Upper lobe of right lung (tissue), 1 donor: ENCODE results near the gene FAM32A. TPM values are rescaled to one million over a fixed set of nuclear protein-coding genes. Genes with fewer than 3 reads are reported as not detected.
A peak's percentile ranks its signal among the peaks of the same experiment; 100 is the strongest.

Experiments
- ATAC-seq: fragments of 200-7000 bp; cut with Tn5 transposase; one replicate; pipeline ENCODE4 v1.9.1; 2020; ENCODE audit warnings: mild to moderate bottlenecking, moderate library complexity
- DNase-seq: peaks from one replicate; pipeline ENCODE4 v3.0.0-alpha.2; 2020
- H3K27ac ChIP-seq: fragments of 200-600 bp; one replicate; pipeline ENCODE4 v1.8.0; 2022
- H3K27me3 ChIP-seq: fragments of 200-600 bp; one replicate; pipeline ENCODE4 v1.8.0; 2022; ENCODE audit warnings: mild to moderate bottlenecking
- H3K36me3 ChIP-seq: fragments of 200-600 bp; one replicate; pipeline ENCODE4 v1.8.0; 2022
- H3K4me1 ChIP-seq: fragments of 200-600 bp; one replicate; pipeline ENCODE4 v1.8.0; 2022
- H3K4me3 ChIP-seq: fragments of 200-600 bp; one replicate; pipeline ENCODE4 v1.8.0; 2022; ENCODE audit warnings: mild to moderate bottlenecking
- H3K9me3 ChIP-seq: fragments of 200-600 bp; one replicate; pipeline ENCODE4 v1.8.0; 2022
- CTCF ChIP-seq: fragments of 200-600 bp; IDR thresholded peaks from one replicate; pipeline ENCODE4 v1.8.0; 2022; ENCODE audit warnings: antibody characterized with exemption
- intact Hi-C: fragments of 100-400 bp; cut with DNase I; formaldehyde crosslinking; loops from one replicate; pipeline ENCODE4 v1.11.0; 2022
- total RNA-seq: library from RNA; stranded (reverse); fragmentation: NEBNext Ultra II Directional; extraction: Animal tissue kit (Norgen Biotek cat#: 25700); gene quantifications from one replicate; pipeline ENCODE4 v1.2.1, GENCODE V29; 2021
- donor health status: DM: no; HTN: yes; CAD: no; lungs with severe emphysema.

The FAM32A gene
- total RNA-seq, 1 donor from 2014 or later = 56.4 TPM

- DNase-seq (peak; percentile 72), ATAC-seq (peak; percentile 13)
- H3K27me3 ChIP-seq = no peaks in the 10 kb centered on the region
- H3K4me1 ChIP-seq = peaks cover 23% of the 10 kb centered on the region
- intact Hi-C loops = no loop called here
- no peak for TF ChIP-seq CTCF
- no peaks in the 10 kb centered on the region for H3K9me3 ChIP-seq
- peaks cover 15% of the 10 kb centered on the region for H3K36me3 ChIP-seq
- H3K27ac ChIP-seq = peak overlapping the region; percentile 55
- no peak overlapping the region for H3K4me3 ChIP-seq
Measured at GRCh38 chr19:16199275-16199932, 14.2 kb downstream of the FAM32A start.

- Histone ChIP-seq H3K27me3 (no peaks in the 10 kb centered on the region), H3K36me3 (peaks cover 22% of the 10 kb centered on the region), H3K27ac (peak overlapping the region; percentile 55)
Measured at GRCh38 chr19:16200038-16201010, 15.1 kb downstream of the FAM32A start.

GRCh38 chr19:16201011-16201391 is 15.8 kb downstream of the FAM32A start:
- DNase-seq (no peak), ATAC-seq (no peak)
- intact Hi-C loops = no loop called here
- Histone ChIP-seq H3K4me3 (no peak overlapping the region), H3K36me3 (peaks cover 29% of the 10 kb centered on the region), H3K4me1 (peaks cover 23% of the 10 kb centered on the region), H3K9me3 (no peaks in the 10 kb centered on the region), H3K27ac (no peak overlapping the region), H3K27me3 (no peaks in the 10 kb centered on the region)
- no peak for TF ChIP-seq CTCF

More at GRCh38 chr19:16200038-16201010, 15.1 kb downstream of the FAM32A start:
- Histone ChIP-seq H3K9me3 (no peaks in the 10 kb centered on the region), H3K4me1 (peaks cover 23% of the 10 kb centered on the region), H3K4me3 (no peak overlapping the region)
- intact Hi-C loops = no loop called here
- ATAC-seq = peak; percentile 60
- no peak for TF ChIP-seq CTCF
- DNase-seq = peak; percentile 75

- Histone ChIP-seq H3K4me1 (peaks cover 19% of the 10 kb centered on the region), H3K27ac (no peak overlapping the region), H3K9me3 (no peaks in the 10 kb centered on the region), H3K4me3 (no peak overlapping the region), H3K36me3 (peaks cover 40% of the 10 kb centered on the region), H3K27me3 (no peaks in the 10 kb centered on the region)
- intact Hi-C loops = no loop called here
- no peak for TF ChIP-seq CTCF
- DNase-seq (peak; percentile 50), ATAC-seq (no peak)
Measured at GRCh38 chr19:16202320-16203255, 17.4 kb downstream of the FAM32A start.
